Caco-2 (cell line): ENCODE measurements around the gene FBXW7. TPM values are rescaled to one million over a fixed set of nuclear protein-coding genes. Genes with fewer than 3 reads are reported as not detected.

Experiments used
- BruUV-seq: library from RNA; stranded (reverse); fragments of 400-500 nt; replicated peaks from 2 replicates; lab custom pipeline; 2021; lab: Mats Ljungman, UMichigan
- CTCF ChIA-PET: fragments of 300-600 bp; sonication (Branson Sonifier 250); formaldehyde crosslinking; loops from one replicate; lab custom pipeline; 2022; ENCODE audit warnings: antibody characterized with exemption; lab: Charles Lee
- POLR2A ChIA-PET: fragments of 300-600 bp; sonication (Branson Sonifier 250); formaldehyde crosslinking; loops from one replicate; lab custom pipeline; 2022; ENCODE audit warnings: antibody characterized with exemption; lab: Charles Lee
- DNase-seq, 2 experiments: peaks; one replicate each; pipeline versions ENCODE4 v3.0.0 to v3.0.0-alpha.2; 2020 to 2022
- H3K27me3 ChIP-seq: replicated peaks from 2 replicates; pipeline ENCODE4 v1.6.0; 2011; ENCODE audit warnings: low read length; ENCODE audit not compliant: control insufficient read depth, insufficient read depth
- H3K36me3 ChIP-seq: 2 replicates; pipeline ENCODE4 v1.5.1; 2011; ENCODE audit warnings: low read length; ENCODE audit not compliant: control insufficient read depth, insufficient read depth
- H3K4me1 ChIP-seq: fragments of 250-450 bp; sonication (Bioruptor Pico); 2 replicates; pipeline ENCODE4 v1.5.1; 2020; ENCODE audit warnings: mild to moderate bottlenecking
- H3K4me3 ChIP-seq: 2 replicates; pipeline ENCODE4 v1.5.1; 2011; ENCODE audit warnings: low read depth, mild to moderate bottlenecking, control low read depth, low read length
- H3K9me3 ChIP-seq: fragments of 250-450 bp; sonication (Bioruptor Pico); 2 replicates; pipeline ENCODE4 v1.5.1; 2020; ENCODE audit warnings: mild to moderate bottlenecking, moderate library complexity
- H3K27ac Mint-ChIP-seq: one replicate; pipeline ENCODE4 v1.8.0; 2022; ENCODE audit warnings: mixed read lengths; ENCODE audit not compliant: unreplicated experiment
- H3K27me3 Mint-ChIP-seq: one replicate; pipeline ENCODE4 v1.8.0; 2022; ENCODE audit warnings: mixed read lengths; ENCODE audit not compliant: insufficient read depth, unreplicated experiment
- H3K36me3 Mint-ChIP-seq: one replicate; pipeline ENCODE4 v1.8.0; 2022; ENCODE audit warnings: mild to moderate bottlenecking, mixed read lengths; ENCODE audit not compliant: insufficient read depth, unreplicated experiment
- H3K4me1 Mint-ChIP-seq: one replicate; pipeline ENCODE4 v1.8.0; 2022; ENCODE audit warnings: low read depth, mixed read lengths; ENCODE audit not compliant: unreplicated experiment
- H3K4me3 Mint-ChIP-seq: one replicate; pipeline ENCODE4 v1.8.0; 2022; ENCODE audit warnings: mild to moderate bottlenecking, moderate library complexity, mixed read lengths; ENCODE audit not compliant: unreplicated experiment
- H3K9me3 Mint-ChIP-seq: one replicate; pipeline ENCODE4 v1.8.0; 2022; ENCODE audit warnings: mixed read lengths; ENCODE audit not compliant: unreplicated experiment
- intact Hi-C: fragments of 100-400 bp; cut with micrococcal nuclease; formaldehyde crosslinking; loops from one replicate; pipeline ENCODE4 v1.10.0; 2022; ENCODE audit not compliant: unreplicated experiment
- total RNA-seq: library from RNA; stranded (reverse); gene quantifications from 2 replicates; pipeline ENCODE4 v1.2.3, GENCODE V29; 2022
- TF ChIP-seq, protein P1 (sequence below), 2 experiments: fragments of 200-600 bp in 1 of 2; IDR thresholded peaks; 1 replicate in 1 of 2; 2 replicates in 1 of 2; pipeline versions ENCODE4 v1.5.1 to v1.8.0; 2011 to 2022; ENCODE audit warnings: antibody characterized with exemption in 1 of 2, control low read depth in 1 of 2, inconsistent platforms in 1 of 2, low read depth in 1 of 2, low read length in 1 of 2, mild to moderate bottlenecking in 1 of 2, moderate library complexity in 1 of 2; ENCODE audit not compliant: insufficient read depth in 1 of 2, severe bottlenecking in 1 of 2, unreplicated experiment in 1 of 2

FBXW7 gene
- total RNA-seq, 1 experiment from 2014 or later = 34.1 TPM

DNA sequence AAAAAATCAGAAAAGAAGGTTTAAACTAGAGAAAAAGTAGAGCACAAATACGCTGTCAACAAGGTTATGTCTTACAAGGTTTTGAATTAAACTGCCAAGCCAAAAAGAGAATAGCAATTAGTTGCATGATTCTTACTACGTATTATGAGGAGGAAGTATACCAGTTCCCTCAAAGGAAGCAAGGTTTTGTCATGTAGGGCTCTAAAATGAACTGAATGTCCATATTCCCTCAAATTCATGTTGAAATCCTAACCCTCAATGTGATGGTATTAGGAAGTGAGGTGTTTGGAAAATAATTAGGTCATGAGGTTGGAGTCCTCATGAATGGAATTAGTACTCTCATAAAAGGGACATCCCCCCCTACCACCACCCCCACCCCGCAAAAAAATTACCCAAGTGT is 201.0 kb downstream of the FBXW7 start:
- Mint-ChIP-seq H3K36me3 (peaks cover 6% of the 10 kb centered on the region), H3K4me1 (no peaks in the 10 kb centered on the region), H3K4me3 (no peak overlapping the region), H3K27ac (no peak overlapping the region), H3K27me3 (no peaks in the 10 kb centered on the region), H3K9me3 (no peaks in the 10 kb centered on the region)
- Histone ChIP-seq H3K27me3 (no peaks in the 10 kb centered on the region), H3K36me3 (no peaks in the 10 kb centered on the region), H3K4me3 (no peak overlapping the region), H3K9me3 (no peaks in the 10 kb centered on the region), H3K4me1 (no peaks in the 10 kb centered on the region)
- CTCF ChIA-PET = no interaction called here
- TF ChIP-seq, protein P1, sequence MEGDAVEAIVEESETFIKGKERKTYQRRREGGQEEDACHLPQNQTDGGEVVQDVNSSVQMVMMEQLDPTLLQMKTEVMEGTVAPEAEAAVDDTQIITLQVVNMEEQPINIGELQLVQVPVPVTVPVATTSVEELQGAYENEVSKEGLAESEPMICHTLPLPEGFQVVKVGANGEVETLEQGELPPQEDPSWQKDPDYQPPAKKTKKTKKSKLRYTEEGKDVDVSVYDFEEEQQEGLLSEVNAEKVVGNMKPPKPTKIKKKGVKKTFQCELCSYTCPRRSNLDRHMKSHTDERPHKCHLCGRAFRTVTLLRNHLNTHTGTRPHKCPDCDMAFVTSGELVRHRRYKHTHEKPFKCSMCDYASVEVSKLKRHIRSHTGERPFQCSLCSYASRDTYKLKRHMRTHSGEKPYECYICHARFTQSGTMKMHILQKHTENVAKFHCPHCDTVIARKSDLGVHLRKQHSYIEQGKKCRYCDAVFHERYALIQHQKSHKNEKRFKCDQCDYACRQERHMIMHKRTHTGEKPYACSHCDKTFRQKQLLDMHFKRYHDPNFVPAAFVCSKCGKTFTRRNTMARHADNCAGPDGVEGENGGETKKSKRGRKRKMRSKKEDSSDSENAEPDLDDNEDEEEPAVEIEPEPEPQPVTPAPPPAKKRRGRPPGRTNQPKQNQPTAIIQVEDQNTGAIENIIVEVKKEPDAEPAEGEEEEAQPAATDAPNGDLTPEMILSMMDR (IDR thresholded peaks at IDR 0.05; ENCODE audit: insufficient read depth in 1 of 2, low read depth in 1 of 2, low read length in 1 of 2, severe bottlenecking in 1 of 2, unreplicated experiment in 1 of 2) = no peak
- no TSS peak for BruUV-seq
- intact Hi-C loops = no loop called here
- POLR2A ChIA-PET = no interaction called here
- no peak for DNase-seq

DNA sequence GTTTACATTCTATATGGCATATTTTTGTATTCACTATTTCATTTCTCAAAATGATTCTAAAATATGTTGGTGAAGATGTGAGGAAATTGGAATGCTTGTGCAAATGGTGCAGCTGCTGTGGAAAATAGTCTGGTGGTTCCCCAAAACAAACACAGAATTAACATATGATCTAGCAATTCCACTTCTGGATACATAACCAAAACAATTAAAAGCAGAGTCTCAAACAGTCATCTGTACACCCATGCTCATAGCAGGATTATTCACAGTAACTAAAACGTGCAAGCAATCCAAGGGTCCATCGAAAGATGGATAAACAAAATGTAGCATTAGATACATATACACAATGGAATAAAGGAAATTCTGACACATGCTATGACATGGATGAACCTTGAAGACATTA is 204.8 kb downstream of the FBXW7 start:
- Mint-ChIP-seq H3K4me1 (peaks cover 12% of the 10 kb centered on the region), H3K27me3 (no peaks in the 10 kb centered on the region), H3K4me3 (no peak overlapping the region), H3K27ac (no peak overlapping the region), H3K36me3 (peaks cover 17% of the 10 kb centered on the region), H3K9me3 (no peaks in the 10 kb centered on the region)
- intact Hi-C loops = no loop called here
- ChIA-PET CTCF (no interaction called here), POLR2A (no interaction called here)
- Histone ChIP-seq H3K4me3 (no peak overlapping the region), H3K4me1 (peaks cover 24% of the 10 kb centered on the region), H3K27me3 (no peaks in the 10 kb centered on the region), H3K36me3 (no peaks in the 10 kb centered on the region), H3K9me3 (no peaks in the 10 kb centered on the region)
- BruUV-seq = no TSS peak
- TF ChIP-seq, protein P1 (IDR thresholded peaks at IDR 0.05; ENCODE audit: insufficient read depth in 1 of 2, low read depth in 1 of 2, low read length in 1 of 2, severe bottlenecking in 1 of 2, unreplicated experiment in 1 of 2) = no peak
- no peak for DNase-seq

- DNase-seq = no peak
- TF ChIP-seq, protein P1 (IDR thresholded peaks at IDR 0.05; ENCODE audit: insufficient read depth in 1 of 2, low read depth in 1 of 2, low read length in 1 of 2, severe bottlenecking in 1 of 2, unreplicated experiment in 1 of 2) = no peak
- peaks cover 17% of the 10 kb centered on the region for H3K36me3 Mint-ChIP-seq
- H3K9me3 ChIP-seq = no peaks in the 10 kb centered on the region
- intact Hi-C loops = no loop called here
- H3K9me3 Mint-ChIP-seq = no peaks in the 10 kb centered on the region
- H3K27me3 Mint-ChIP-seq = no peaks in the 10 kb centered on the region
- H3K4me3 ChIP-seq = no peak overlapping the region
- ChIA-PET POLR2A (no interaction called here), CTCF (no interaction called here)
- peaks cover 17% of the 10 kb centered on the region for H3K4me1 Mint-ChIP-seq
- no TSS peak for BruUV-seq
- H3K36me3 ChIP-seq = no peaks in the 10 kb centered on the region
- H3K4me1 ChIP-seq = peaks cover 38% of the 10 kb centered on the region
- no peak overlapping the region for H3K27ac Mint-ChIP-seq
- no peaks in the 10 kb centered on the region for H3K27me3 ChIP-seq
- H3K4me3 Mint-ChIP-seq = no peak overlapping the region
Measured at GRCh38 chr4:152328582-152328981, 207.3 kb downstream of the FBXW7 start.
